ENCODE data around the gene GRM4.

DNA sequence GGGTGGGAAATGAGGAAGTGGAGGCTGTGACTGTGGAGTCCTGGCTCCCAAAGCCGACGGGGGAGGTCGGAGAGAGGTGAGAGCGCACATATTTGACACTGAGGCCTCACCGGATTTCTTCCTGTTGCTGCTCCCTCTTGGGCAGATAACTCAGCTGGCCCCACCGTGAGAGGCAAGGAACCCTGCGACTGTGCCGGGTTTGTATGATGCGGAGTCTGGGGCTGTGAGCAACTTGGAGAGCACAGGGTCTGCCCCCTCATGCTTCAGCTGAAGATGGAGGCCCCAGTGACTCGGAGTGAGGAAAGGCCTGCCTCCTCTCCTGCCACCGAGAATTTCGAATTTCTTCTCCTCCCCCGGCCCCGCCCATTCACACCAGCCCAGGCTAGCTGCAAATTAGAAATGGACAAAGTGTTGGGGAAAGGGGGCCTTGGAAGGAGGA is 160.6 kb downstream of the GRM4 start:
- TF ChIP-seq, protein P1, sequence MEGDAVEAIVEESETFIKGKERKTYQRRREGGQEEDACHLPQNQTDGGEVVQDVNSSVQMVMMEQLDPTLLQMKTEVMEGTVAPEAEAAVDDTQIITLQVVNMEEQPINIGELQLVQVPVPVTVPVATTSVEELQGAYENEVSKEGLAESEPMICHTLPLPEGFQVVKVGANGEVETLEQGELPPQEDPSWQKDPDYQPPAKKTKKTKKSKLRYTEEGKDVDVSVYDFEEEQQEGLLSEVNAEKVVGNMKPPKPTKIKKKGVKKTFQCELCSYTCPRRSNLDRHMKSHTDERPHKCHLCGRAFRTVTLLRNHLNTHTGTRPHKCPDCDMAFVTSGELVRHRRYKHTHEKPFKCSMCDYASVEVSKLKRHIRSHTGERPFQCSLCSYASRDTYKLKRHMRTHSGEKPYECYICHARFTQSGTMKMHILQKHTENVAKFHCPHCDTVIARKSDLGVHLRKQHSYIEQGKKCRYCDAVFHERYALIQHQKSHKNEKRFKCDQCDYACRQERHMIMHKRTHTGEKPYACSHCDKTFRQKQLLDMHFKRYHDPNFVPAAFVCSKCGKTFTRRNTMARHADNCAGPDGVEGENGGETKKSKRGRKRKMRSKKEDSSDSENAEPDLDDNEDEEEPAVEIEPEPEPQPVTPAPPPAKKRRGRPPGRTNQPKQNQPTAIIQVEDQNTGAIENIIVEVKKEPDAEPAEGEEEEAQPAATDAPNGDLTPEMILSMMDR (IDR thresholded peaks at IDR 0.05) = no peak
- no peak for TF ChIP-seq POLR2A (IDR thresholded peaks at IDR 0.05)

Measured in uterus (tissue), 2 donors.